ENCODE results near the gene NEDD8.

NEDD8 gene

DNA sequence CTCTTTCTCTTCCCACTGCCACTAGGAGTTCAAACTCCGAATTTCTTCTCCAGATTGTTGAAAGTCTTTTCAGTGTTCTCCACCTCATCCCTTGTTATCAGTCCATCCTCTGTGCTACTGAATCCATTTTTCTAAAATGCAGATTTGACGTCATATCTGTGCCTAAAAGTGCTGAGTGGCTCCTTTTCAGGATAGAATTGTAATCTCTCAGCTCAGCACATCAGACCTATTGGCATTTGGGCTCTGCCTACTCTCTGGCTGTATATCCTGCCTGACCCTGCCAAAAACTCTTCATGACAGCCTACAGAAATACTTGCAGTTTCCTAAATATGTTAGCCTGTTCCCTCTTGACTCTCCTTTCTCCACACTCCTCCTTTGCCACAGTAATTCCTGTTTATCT is 40.3 kb upstream of the NEDD8 start:
- TF ChIP-seq ZFP30 (CRISPR knock-in tag; IDR thresholded peaks at IDR 0.05) (no peak), GLIS3 (CRISPR knock-in tag; IDR thresholded peaks at IDR 0.05) (no peak), SNAI2 (CRISPR knock-in tag; IDR thresholded peaks at IDR 0.05) (no peak), ZNF8 (CRISPR knock-in tag; IDR thresholded peaks at IDR 0.05) (no peak), OSR1 (CRISPR knock-in tag; IDR thresholded peaks at IDR 0.05) (no peak), ZNF70 (CRISPR knock-in tag; IDR thresholded peaks at IDR 0.05) (no peak), PATZ1 (CRISPR knock-in tag; IDR thresholded peaks at IDR 0.05; ENCODE audit: borderline replicate concordance) (no peak), POU6F1 (CRISPR knock-in tag; IDR thresholded peaks at IDR 0.05; ENCODE audit: borderline replicate concordance, low read depth) (no peak), TSHZ2 (CRISPR knock-in tag; IDR thresholded peaks at IDR 0.05) (no peak), ZNF565 (CRISPR knock-in tag; conservative IDR thresholded peaks at IDR 0.05; ENCODE audit: low read depth) (no peak), TOX (CRISPR knock-in tag; IDR thresholded peaks at IDR 0.05; ENCODE audit: borderline replicate concordance) (no peak), CREB5 (CRISPR knock-in tag; IDR thresholded peaks at IDR 0.05; ENCODE audit: low read depth) (no peak), CSDC2 (CRISPR knock-in tag; IDR thresholded peaks at IDR 0.05) (no peak), ARNTL (CRISPR knock-in tag; IDR thresholded peaks at IDR 0.05; ENCODE audit: borderline replicate concordance, low read depth) (no peak), ESRRG (CRISPR knock-in tag; IDR thresholded peaks at IDR 0.05) (no peak), ISL1 (CRISPR knock-in tag; IDR thresholded peaks at IDR 0.05) (no peak), TCF4 (CRISPR knock-in tag; IDR thresholded peaks at IDR 0.05; ENCODE audit: borderline replicate concordance) (no peak), RARB (CRISPR knock-in tag; IDR thresholded peaks at IDR 0.05) (no peak)
- no peak for ATAC-seq

DNA sequence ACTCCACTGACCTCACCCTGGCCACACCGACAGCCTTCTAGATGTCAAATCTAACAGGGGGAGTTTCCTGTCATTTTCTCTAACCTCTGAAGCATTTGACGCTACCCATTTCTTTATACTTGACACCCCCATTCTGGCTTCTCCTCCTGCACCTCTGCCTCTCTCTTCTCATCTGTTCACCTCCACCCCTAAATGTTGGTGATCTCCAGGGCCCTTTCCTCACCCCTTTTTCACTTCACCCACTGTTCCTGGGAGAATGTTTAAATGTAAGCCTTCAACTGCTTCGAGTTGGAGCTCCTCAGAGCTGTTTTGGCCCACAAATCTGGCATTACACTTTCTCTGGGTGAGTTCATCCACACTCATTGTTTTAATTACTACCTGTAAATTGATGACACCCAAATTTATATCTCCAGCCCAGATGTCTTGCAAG is 39.7 kb upstream of the NEDD8 start:
- no peak for TF ChIP-seq OSR1 (CRISPR knock-in tag; IDR thresholded peaks at IDR 0.05)
- no peak for TF ChIP-seq ZFP3 (CRISPR knock-in tag; IDR thresholded peaks at IDR 0.05)
- no peak for TF ChIP-seq RARB (CRISPR knock-in tag; IDR thresholded peaks at IDR 0.05)
- no peak for TF ChIP-seq TCF4 (CRISPR knock-in tag; IDR thresholded peaks at IDR 0.05; ENCODE audit: borderline replicate concordance)
- TF ChIP-seq CSRNP3 (CRISPR knock-in tag; IDR thresholded peaks at IDR 0.05), result no peak
- no peak for TF ChIP-seq ZNF565 (CRISPR knock-in tag; conservative IDR thresholded peaks at IDR 0.05; ENCODE audit: low read depth)
- TF ChIP-seq GLIS3 (CRISPR knock-in tag; IDR thresholded peaks at IDR 0.05), result no peak
- no peak for TF ChIP-seq SNAI2 (CRISPR knock-in tag; IDR thresholded peaks at IDR 0.05)
- no peak for TF ChIP-seq ISL1 (CRISPR knock-in tag; IDR thresholded peaks at IDR 0.05)
- no peak for TF ChIP-seq BACH2 (CRISPR knock-in tag; IDR thresholded peaks at IDR 0.05; ENCODE audit: borderline replicate concordance)
- TF ChIP-seq ARNTL (CRISPR knock-in tag; IDR thresholded peaks at IDR 0.05; ENCODE audit: borderline replicate concordance, low read depth), result no peak
- ATAC-seq, result no peak
